ENCODE results near the gene TAS1R3. TPM values are rescaled to one million over a fixed set of nuclear protein-coding genes. Genes with fewer than 3 reads are reported as not detected.

Gene TAS1R3
- total RNA-seq, 2 donors from 2014 or later, result 0.81 to 0.89 TPM

DNA sequence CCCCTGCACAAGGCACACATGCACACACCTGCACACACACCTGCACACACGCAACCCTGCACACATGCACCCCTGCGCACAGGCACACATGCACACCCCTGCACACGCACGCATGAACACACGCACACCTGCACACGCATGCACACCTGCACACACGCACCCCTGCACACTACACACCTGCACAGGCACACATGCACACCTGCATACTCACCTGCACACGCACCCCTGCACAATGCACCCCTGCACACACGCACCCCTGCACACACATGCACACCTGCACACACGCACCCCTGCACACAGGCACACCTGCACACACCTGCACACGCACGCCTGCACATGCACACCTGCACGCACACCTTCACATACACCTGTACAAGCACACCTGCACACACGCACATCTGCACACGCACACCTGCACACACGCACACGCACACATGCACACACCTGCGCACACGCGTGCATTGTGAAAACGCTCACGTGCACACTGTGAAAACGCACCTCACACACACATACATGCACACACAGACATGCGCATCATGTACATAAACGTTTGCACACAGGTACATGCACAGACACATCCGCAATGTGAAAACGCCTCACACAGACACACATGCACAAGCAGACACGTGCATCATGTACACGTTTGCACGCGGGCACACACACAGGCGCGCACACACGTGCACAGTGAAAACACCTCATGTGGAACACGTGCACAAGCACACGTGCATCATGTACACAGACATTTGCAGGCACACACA, 9.9 kb downstream of the TAS1R3 start:
- H3K27ac Mint-ChIP-seq, result no peak overlapping the region
- H3K27me3 Mint-ChIP-seq, result no peaks in the 10 kb centered on the region
- H3K9me3 Mint-ChIP-seq, result no peaks in the 10 kb centered on the region
- H3K4me1 Mint-ChIP-seq (ENCODE audit: low read depth in 2 of 2), result peaks cover 0 to 9% of the 10 kb centered on the region in 2 donors
- ATAC-seq (no peak), DNase-seq (ENCODE audit: low spot score) (no peak)
- no peaks in the 10 kb centered on the region for H3K36me3 Mint-ChIP-seq
- H3K4me3 Mint-ChIP-seq, result no peak overlapping the region

- peaks cover 0 to 9% of the 10 kb centered on the region in 2 donors for H3K4me1 Mint-ChIP-seq (ENCODE audit: low read depth in 2 of 2)
- DNase-seq (ENCODE audit: low spot score), result no peak
- no peaks in the 10 kb centered on the region for H3K27me3 Mint-ChIP-seq
- no peak overlapping the region for H3K4me3 Mint-ChIP-seq
- H3K27ac Mint-ChIP-seq, result no peak overlapping the region
- ATAC-seq, result no peak
- H3K9me3 Mint-ChIP-seq, result no peaks in the 10 kb centered on the region
- H3K36me3 Mint-ChIP-seq, result no peaks in the 10 kb centered on the region
These were observed 10.5 kb downstream of the TAS1R3 start for GRCh38 chr1:1341549-1342021.

- Mint-ChIP-seq H3K9me3 (no peaks in the 10 kb centered on the region), H3K36me3 (no peaks in the 10 kb centered on the region), H3K27me3 (no peaks in the 10 kb centered on the region), H3K4me3 (no peak overlapping the region), H3K27ac (no peak overlapping the region), H3K4me1 (ENCODE audit: low read depth in 2 of 2) (peaks cover 0 to 12% of the 10 kb centered on the region in 2 donors)
- ATAC-seq (no peak), DNase-seq (ENCODE audit: low spot score) (no peak)
These were observed 11.0 kb downstream of the TAS1R3 start for GRCh38 chr1:1342061-1342562.

DNA sequence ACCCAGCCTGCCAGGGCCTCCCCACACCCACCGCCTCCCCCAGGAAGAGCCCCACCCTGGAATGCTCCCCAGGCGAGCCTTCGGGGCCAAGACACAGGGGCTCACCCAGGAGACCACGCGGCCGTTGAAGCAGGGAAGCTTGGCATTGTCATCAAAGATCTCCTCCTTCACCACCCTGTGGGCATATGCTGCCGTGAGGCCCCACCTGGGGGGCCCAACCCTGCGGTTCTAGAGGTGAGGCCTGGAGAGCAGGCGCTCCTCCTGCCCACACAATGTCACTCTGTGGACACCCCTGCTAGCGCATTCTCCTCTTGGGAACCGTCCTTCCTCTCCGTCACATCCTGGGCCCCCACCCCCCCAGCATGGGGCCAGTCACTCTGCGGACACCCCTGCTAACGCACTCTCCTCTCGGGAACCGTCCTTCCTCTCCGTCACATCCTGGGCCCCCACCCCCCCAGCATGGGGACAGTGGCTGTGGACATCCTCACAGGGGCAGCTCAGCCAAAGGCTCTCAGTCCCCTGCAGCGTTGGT, 11.6 kb downstream of the TAS1R3 start:
- peaks cover 0 to 15% of the 10 kb centered on the region in 2 donors for H3K4me1 Mint-ChIP-seq (ENCODE audit: low read depth in 2 of 2)
- no peak overlapping the region for H3K27ac Mint-ChIP-seq
- no peak overlapping the region for H3K4me3 Mint-ChIP-seq
- ATAC-seq (no peak), DNase-seq (ENCODE audit: low spot score) (no peak)
- no peaks in the 10 kb centered on the region for H3K9me3 Mint-ChIP-seq
- no peaks in the 10 kb centered on the region for H3K36me3 Mint-ChIP-seq
- H3K27me3 Mint-ChIP-seq, result no peaks in the 10 kb centered on the region

- no peak overlapping the region for H3K27ac Mint-ChIP-seq
- no peak overlapping the region for H3K4me3 Mint-ChIP-seq
- H3K4me1 Mint-ChIP-seq (ENCODE audit: low read depth in 2 of 2), result peaks cover 0 to 15% of the 10 kb centered on the region in 2 donors
- H3K9me3 Mint-ChIP-seq, result no peaks in the 10 kb centered on the region
- no peaks in the 10 kb centered on the region for H3K36me3 Mint-ChIP-seq
- H3K27me3 Mint-ChIP-seq, result no peaks in the 10 kb centered on the region
- no peak for ATAC-seq
- DNase-seq (ENCODE audit: low spot score), result no peak
These were observed 12.8 kb downstream of the TAS1R3 start for GRCh38 chr1:1343811-1344421.

GRCh38 chr1:1344655-1345361, 13.7 kb downstream of the TAS1R3 start:
- no peak overlapping the region for H3K27ac Mint-ChIP-seq
- no peaks in the 10 kb centered on the region for H3K36me3 Mint-ChIP-seq
- H3K9me3 Mint-ChIP-seq, result no peaks in the 10 kb centered on the region
- H3K4me1 Mint-ChIP-seq (ENCODE audit: low read depth in 2 of 2), result peaks cover 0 to 13% of the 10 kb centered on the region in 2 donors
- no peaks in the 10 kb centered on the region for H3K27me3 Mint-ChIP-seq
- H3K4me3 Mint-ChIP-seq, result no peak overlapping the region
- ATAC-seq (no peak), DNase-seq (ENCODE audit: low spot score) (no peak)

GRCh38 chr1:1345384-1345783, 14.3 kb downstream of the TAS1R3 start:
- DNase-seq (ENCODE audit: low spot score) (no peak), ATAC-seq (no peak)
- Mint-ChIP-seq H3K27me3 (no peaks in the 10 kb centered on the region), H3K9me3 (no peaks in the 10 kb centered on the region), H3K36me3 (no peaks in the 10 kb centered on the region), H3K4me3 (no peak overlapping the region), H3K27ac (no peak overlapping the region), H3K4me1 (ENCODE audit: low read depth in 2 of 2) (peaks cover 0 to 13% of the 10 kb centered on the region in 2 donors)

GRCh38 chr1:1345860-1346500, 14.9 kb downstream of the TAS1R3 start:
- no peaks in the 10 kb centered on the region for H3K27me3 Mint-ChIP-seq
- H3K4me1 Mint-ChIP-seq (ENCODE audit: low read depth in 2 of 2), result peaks cover 0 to 12% of the 10 kb centered on the region in 2 donors
- H3K9me3 Mint-ChIP-seq, result no peaks in the 10 kb centered on the region
- no peak overlapping the region for H3K27ac Mint-ChIP-seq
- DNase-seq (ENCODE audit: low spot score), result no peak
- H3K36me3 Mint-ChIP-seq, result no peaks in the 10 kb centered on the region
- no peak overlapping the region for H3K4me3 Mint-ChIP-seq
- no peak for ATAC-seq

- no peak for ATAC-seq
- H3K27me3 Mint-ChIP-seq, result no peaks in the 10 kb centered on the region
- H3K27ac Mint-ChIP-seq, result peak overlapping the region in 1 of 2 donors; percentile 35
- H3K4me1 Mint-ChIP-seq (ENCODE audit: low read depth in 2 of 2), result peaks cover 0 to 8% of the 10 kb centered on the region in 2 donors
- no peak for DNase-seq (ENCODE audit: low spot score)
- no peaks in the 10 kb centered on the region for H3K9me3 Mint-ChIP-seq
- no peak overlapping the region for H3K4me3 Mint-ChIP-seq
- H3K36me3 Mint-ChIP-seq, result no peaks in the 10 kb centered on the region
These were observed 15.4 kb downstream of the TAS1R3 start for GRCh38 chr1:1346501-1346890.

- DNase-seq (ENCODE audit: low spot score), result no peak
- ATAC-seq, result no peak
- Mint-ChIP-seq H3K27ac (peak overlapping the region in 1 of 2 donors; percentile 35), H3K27me3 (no peaks in the 10 kb centered on the region), H3K4me1 (ENCODE audit: low read depth in 2 of 2) (peaks cover 0 to 10% of the 10 kb centered on the region in 2 donors), H3K4me3 (peak overlapping the region; percentile 69), H3K9me3 (no peaks in the 10 kb centered on the region), H3K36me3 (no peaks in the 10 kb centered on the region)
These were observed 16.0 kb downstream of the TAS1R3 start for GRCh38 chr1:1347026-1347595.

GRCh38 chr1:1347663-1348419, 16.8 kb downstream of the TAS1R3 start:
- H3K9me3 Mint-ChIP-seq, result no peaks in the 10 kb centered on the region
- peak overlapping the region; percentile 69 for H3K4me3 Mint-ChIP-seq
- no peak overlapping the region for H3K27ac Mint-ChIP-seq
- peaks cover 0 to 3% of the 10 kb centered on the region in 2 donors for H3K27me3 Mint-ChIP-seq
- no peak for DNase-seq (ENCODE audit: low spot score)
- no peaks in the 10 kb centered on the region for H3K36me3 Mint-ChIP-seq
- H3K4me1 Mint-ChIP-seq (ENCODE audit: low read depth in 2 of 2), result peaks cover 0 to 13% of the 10 kb centered on the region in 2 donors
- ATAC-seq, result no peak

DNA sequence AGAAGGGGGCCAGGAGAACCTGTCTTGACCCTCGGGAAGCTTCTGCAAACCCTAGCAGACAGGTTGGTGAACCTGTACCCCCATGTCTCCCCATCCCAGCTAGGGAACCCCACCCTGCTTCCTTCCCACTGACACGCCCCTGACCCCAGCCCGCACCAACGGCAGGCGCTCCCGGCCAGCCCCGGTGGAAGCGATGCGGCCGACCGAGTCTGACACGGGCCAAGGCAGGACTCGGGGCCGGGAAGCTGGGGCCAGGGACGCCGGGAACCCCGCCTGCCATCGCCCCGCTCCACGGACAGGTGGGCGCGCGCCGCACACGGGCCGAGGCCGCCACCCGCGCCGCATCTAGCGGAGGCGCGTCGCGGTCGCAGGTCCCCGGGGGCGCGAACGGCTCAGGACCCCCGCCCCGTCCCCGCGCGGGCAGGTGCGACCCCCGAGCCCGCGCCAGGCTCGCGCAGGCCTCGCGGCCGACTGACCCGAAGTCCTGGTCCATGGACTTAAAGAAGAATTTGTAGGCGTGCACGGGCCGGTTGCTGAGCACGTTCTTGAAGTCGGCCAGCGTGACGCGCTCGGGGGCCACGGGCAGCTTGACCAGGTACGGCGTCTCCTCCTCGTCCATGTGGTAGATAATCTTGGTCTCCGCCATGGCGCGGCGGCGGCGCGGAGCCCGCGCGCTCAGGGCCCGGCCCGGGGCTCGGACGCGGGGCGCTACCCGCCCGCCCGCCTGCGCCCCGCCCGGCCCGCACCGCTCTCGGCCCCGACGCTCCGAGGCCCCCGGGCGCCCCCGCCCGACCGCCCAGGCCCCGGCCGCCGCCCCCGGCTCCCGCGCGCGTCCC, 17.6 kb downstream of the TAS1R3 start:
- DNase-seq (ENCODE audit: low spot score) (no peak), ATAC-seq (peak; percentile 53 to 64)
- no peak overlapping the region for H3K27ac Mint-ChIP-seq
- no peaks in the 10 kb centered on the region for H3K9me3 Mint-ChIP-seq
- H3K27me3 Mint-ChIP-seq, result peaks cover 0 to 3% of the 10 kb centered on the region in 2 donors
- no peaks in the 10 kb centered on the region for H3K36me3 Mint-ChIP-seq
- peak overlapping the region; percentile 69 for H3K4me3 Mint-ChIP-seq
- peaks cover 0 to 11% of the 10 kb centered on the region in 2 donors for H3K4me1 Mint-ChIP-seq (ENCODE audit: low read depth in 2 of 2)
